Amniotic stem cell (primary cell): Measurements from ENCODE around the gene GLG1.
"Not testable (repeated sequence)": the region's sequence is repeated elsewhere in the genome, so short reads cannot be mapped to it uniquely, and the experiment has no call there.

Experiments
- DNase-seq: peaks from one replicate; lab custom pipeline; 2025; lab: John Stamatoyannopoulos, UW

The GLG1 gene

GRCh38 chr16:74537746-74538145, 69.2 kb downstream of the GLG1 start:
- not testable (repeated sequence) for DNase-seq

- not testable (repeated sequence) for DNase-seq
These were observed 72.3 kb downstream of the GLG1 start for GRCh38 chr16:74534650-74535049.

- no peak for DNase-seq
These were observed 82.0 kb downstream of the GLG1 start for GRCh38 chr16:74524926-74525325.

- no peak for DNase-seq
These were observed 82.8 kb downstream of the GLG1 start for GRCh38 chr16:74524117-74524516.

GRCh38 chr16:74523706-74524105, 83.2 kb downstream of the GLG1 start:
- DNase-seq, result not testable (repeated sequence)

- no peak for DNase-seq
These were observed 84.8 kb downstream of the GLG1 start for GRCh38 chr16:74522160-74522559.

- DNase-seq, result no peak
These were observed 85.2 kb downstream of the GLG1 start for GRCh38 chr16:74521691-74522090.

- not testable (repeated sequence) for DNase-seq
These were observed 88.0 kb downstream of the GLG1 start for GRCh38 chr16:74518934-74519333.

- no peak for DNase-seq
These were observed 95.0 kb downstream of the GLG1 start for GRCh38 chr16:74511961-74512360.

- no peak for DNase-seq
These were observed 101.9 kb downstream of the GLG1 start for GRCh38 chr16:74505011-74505410.

GRCh38 chr16:74503412-74503811, 103.5 kb downstream of the GLG1 start:
- DNase-seq, result no peak

GRCh38 chr16:74501484-74502478, 105.1 kb downstream of the GLG1 start:
- no peak for DNase-seq

GRCh38 chr16:74500907-74501306, 106.0 kb downstream of the GLG1 start:
- no peak for DNase-seq

- DNase-seq, result no peak
These were observed 107.8 kb downstream of the GLG1 start for GRCh38 chr16:74499114-74499513.

GRCh38 chr16:74497761-74498160, 109.2 kb downstream of the GLG1 start:
- DNase-seq, result no peak

GRCh38 chr16:74496054-74496453, 110.9 kb downstream of the GLG1 start:
- DNase-seq, result no peak

- DNase-seq, result no peak
These were observed 113.9 kb downstream of the GLG1 start for GRCh38 chr16:74492976-74493375.

- no peak for DNase-seq
These were observed 119.0 kb downstream of the GLG1 start for GRCh38 chr16:74487634-74488495.

- DNase-seq, result no peak
These were observed 121.0 kb downstream of the GLG1 start for GRCh38 chr16:74485916-74486315.

- DNase-seq, result no peak
These were observed 126.5 kb downstream of the GLG1 start for GRCh38 chr16:74480150-74481029.

GRCh38 chr16:74477226-74477625, 129.7 kb downstream of the GLG1 start:
- no peak for DNase-seq

GRCh38 chr16:74474416-74474815, 132.5 kb downstream of the GLG1 start:
- no peak for DNase-seq
